IMR-90 (cell line): ENCODE measurements around the gene GPR157.

Experiments used
- POLR2A ChIP-seq: IDR thresholded peaks from 2 replicates; pipeline ENCODE4 v1.6.1; 2012; ENCODE audit warnings: mild to moderate bottlenecking, low read depth, low read length
- RAD21 ChIP-seq: IDR thresholded peaks from 2 replicates; pipeline ENCODE4 v1.6.1; 2012; ENCODE audit warnings: low read length, improper control_type of control experiment
- RCOR1 ChIP-seq: IDR thresholded peaks from 2 replicates; pipeline ENCODE4 v1.6.1; 2012; ENCODE audit warnings: mild to moderate bottlenecking, low read length, improper control_type of control experiment; ENCODE audit not compliant: insufficient replicate concordance
- TF ChIP-seq, protein P1 (sequence below): conservative IDR thresholded peaks from 2 replicates; pipeline ENCODE4 v1.5.1; 2012; ENCODE audit warnings: mild to moderate bottlenecking, low read depth, low read length, improper control_type of control experiment
- TF ChIP-seq, protein P2 (sequence below): fragments of 150-350 bp; IDR thresholded peaks from 2 replicates; pipeline ENCODE4 v1.6.1; 2017; ENCODE audit warnings: mild to moderate bottlenecking, antibody characterized with exemption, low read length, low read depth

DNA sequence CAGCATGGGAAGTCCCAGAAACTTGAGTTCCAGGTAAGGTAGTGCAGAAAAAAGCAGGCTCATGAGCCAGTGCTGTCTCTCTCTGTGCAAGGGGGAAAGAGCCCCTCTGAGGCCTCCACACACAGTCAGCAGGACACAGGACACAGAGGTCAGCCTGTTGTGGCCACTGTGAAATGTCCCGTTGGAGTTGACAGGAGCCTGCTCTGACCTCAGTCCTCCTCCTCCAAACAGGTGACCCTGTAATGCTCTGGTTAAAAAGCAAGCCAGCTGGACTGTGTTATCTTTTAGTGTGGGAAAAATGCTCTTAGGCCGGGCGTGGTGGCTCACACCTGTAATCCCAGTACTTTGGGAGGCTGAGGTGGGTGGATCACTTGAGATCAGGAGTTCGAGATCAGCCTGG is 24.2 kb upstream of the GPR157 start:
- TF ChIP-seq RCOR1 (no peak), RAD21 (no peak), POLR2A (no peak)
- TF ChIP-seq, protein P1, sequence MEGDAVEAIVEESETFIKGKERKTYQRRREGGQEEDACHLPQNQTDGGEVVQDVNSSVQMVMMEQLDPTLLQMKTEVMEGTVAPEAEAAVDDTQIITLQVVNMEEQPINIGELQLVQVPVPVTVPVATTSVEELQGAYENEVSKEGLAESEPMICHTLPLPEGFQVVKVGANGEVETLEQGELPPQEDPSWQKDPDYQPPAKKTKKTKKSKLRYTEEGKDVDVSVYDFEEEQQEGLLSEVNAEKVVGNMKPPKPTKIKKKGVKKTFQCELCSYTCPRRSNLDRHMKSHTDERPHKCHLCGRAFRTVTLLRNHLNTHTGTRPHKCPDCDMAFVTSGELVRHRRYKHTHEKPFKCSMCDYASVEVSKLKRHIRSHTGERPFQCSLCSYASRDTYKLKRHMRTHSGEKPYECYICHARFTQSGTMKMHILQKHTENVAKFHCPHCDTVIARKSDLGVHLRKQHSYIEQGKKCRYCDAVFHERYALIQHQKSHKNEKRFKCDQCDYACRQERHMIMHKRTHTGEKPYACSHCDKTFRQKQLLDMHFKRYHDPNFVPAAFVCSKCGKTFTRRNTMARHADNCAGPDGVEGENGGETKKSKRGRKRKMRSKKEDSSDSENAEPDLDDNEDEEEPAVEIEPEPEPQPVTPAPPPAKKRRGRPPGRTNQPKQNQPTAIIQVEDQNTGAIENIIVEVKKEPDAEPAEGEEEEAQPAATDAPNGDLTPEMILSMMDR: no peak
- TF ChIP-seq, protein P2, sequence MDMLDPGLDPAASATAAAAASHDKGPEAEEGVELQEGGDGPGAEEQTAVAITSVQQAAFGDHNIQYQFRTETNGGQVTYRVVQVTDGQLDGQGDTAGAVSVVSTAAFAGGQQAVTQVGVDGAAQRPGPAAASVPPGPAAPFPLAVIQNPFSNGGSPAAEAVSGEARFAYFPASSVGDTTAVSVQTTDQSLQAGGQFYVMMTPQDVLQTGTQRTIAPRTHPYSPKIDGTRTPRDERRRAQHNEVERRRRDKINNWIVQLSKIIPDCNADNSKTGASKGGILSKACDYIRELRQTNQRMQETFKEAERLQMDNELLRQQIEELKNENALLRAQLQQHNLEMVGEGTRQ: no peak
